Fibroblast of skin of left quadriceps (primary cell): Measurements from ENCODE around the gene FYCO1.
"Not testable (repeated sequence)": the region's sequence is repeated elsewhere in the genome, so short reads cannot be mapped to it uniquely, and the experiment has no call there.

ENCODE experiments used
- DNase-seq, 2 experiments: peaks; one replicate each; pipeline ENCODE4 v3.0.0-alpha.2; 2013; ENCODE audit warnings: low read depth in 2 of 2

Gene FYCO1

GRCh38 chr3:46010519-46011113, 15.0 kb upstream of the FYCO1 start:
- DNase-seq: no peak

GRCh38 chr3:46008058-46008457, 12.4 kb upstream of the FYCO1 start:
- DNase-seq: no peak

- DNase-seq: no peak
These were observed 11.7 kb upstream of the FYCO1 start for GRCh38 chr3:46007280-46007679.

- DNase-seq: peak; percentile 79 to 80
These were observed 10.8 kb upstream of the FYCO1 start for GRCh38 chr3:46006238-46007032.

- DNase-seq: not testable (repeated sequence)
These were observed 8.1 kb upstream of the FYCO1 start for GRCh38 chr3:46003706-46004105.

GRCh38 chr3:46001178-46001577, 5.6 kb upstream of the FYCO1 start:
- no peak for DNase-seq

GRCh38 chr3:45997942-45998341, 2.3 kb upstream of the FYCO1 start:
- no peak for DNase-seq

GRCh38 chr3:45997499-45997898, 1.9 kb upstream of the FYCO1 start:
- DNase-seq: not testable (repeated sequence)

- no peak for DNase-seq
These were observed 997 bp downstream of the FYCO1 start for GRCh38 chr3:45994419-45995235.

GRCh38 chr3:45993421-45994027, 2.1 kb downstream of the FYCO1 start:
- no peak for DNase-seq

- DNase-seq: peak; percentile 90 to 91
These were observed 2.8 kb downstream of the FYCO1 start for GRCh38 chr3:45992821-45993221.

GRCh38 chr3:45992133-45992729, 3.4 kb downstream of the FYCO1 start:
- no peak for DNase-seq

- no peak for DNase-seq
These were observed 4.3 kb downstream of the FYCO1 start for GRCh38 chr3:45991341-45991740.

- no peak for DNase-seq
These were observed 5.4 kb downstream of the FYCO1 start for GRCh38 chr3:45990181-45990580.

- DNase-seq: peak; percentile 54 to 55
These were observed 6.8 kb downstream of the FYCO1 start for GRCh38 chr3:45988804-45989203.

GRCh38 chr3:45988362-45988761, 7.3 kb downstream of the FYCO1 start:
- no peak for DNase-seq

- no peak for DNase-seq
These were observed 8.0 kb downstream of the FYCO1 start for GRCh38 chr3:45987368-45988291.

GRCh38 chr3:45986303-45986982, 9.2 kb downstream of the FYCO1 start:
- DNase-seq: no peak

- DNase-seq: no peak
These were observed 9.9 kb downstream of the FYCO1 start for GRCh38 chr3:45985532-45986302.
